PC-3 (cell line): Measurements from ENCODE around the gene L3MBTL4.

Source experiments
- CTCF ChIP-seq: fragments of 300-600 bp; sonication (generic); conservative IDR thresholded peaks from 2 replicates; pipeline ENCODE4 v1.5.1; 2017; ENCODE audit warnings: antibody characterized with exemption, low read depth, mild to moderate bottlenecking, low read length
- EZH2 ChIP-seq: fragments of 300-600 bp; sonication (generic); IDR thresholded peaks from one replicate; pipeline ENCODE4 v1.6.1; 2017; ENCODE audit warnings: antibody characterized with exemption, mild to moderate bottlenecking, low read length; ENCODE audit not compliant: unreplicated experiment

DNA sequence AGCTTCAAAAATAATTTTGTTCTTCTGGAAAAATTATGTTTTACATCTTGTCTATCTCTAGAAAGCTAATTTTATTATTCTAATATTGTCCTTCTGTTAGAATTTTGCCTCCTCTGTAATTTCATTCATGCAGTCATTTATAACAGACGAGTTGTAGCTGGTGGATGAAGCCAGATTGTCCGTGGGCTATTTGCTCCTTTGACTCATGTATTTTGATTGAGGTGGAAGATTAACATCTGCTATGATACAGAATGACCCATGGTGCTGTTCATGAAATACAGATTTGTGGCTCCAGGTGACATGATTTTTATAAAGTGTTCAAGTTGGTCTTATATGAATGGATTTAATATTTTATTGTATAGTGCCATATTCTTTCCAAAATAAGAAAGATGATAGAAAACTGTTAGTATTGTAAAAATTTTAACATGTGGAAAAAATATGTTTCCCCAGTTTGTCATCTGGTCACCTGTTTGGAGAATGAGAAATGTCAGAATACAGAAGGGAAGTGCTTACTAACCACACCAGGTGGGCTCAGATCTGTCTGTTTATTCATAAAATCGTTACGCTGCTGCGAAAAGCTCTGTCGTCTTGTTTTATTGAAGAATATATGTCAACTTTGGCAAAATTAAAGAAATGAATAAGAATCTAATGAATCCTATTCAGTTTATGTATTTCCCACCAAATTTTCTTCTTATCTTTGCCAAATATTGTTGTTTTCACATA lies 20.4 kb upstream of the L3MBTL4 start:
- TF ChIP-seq EZH2 (no peak), CTCF (no peak)
